Mesenchymal stem cell (in vitro differentiated cells and primary cell): ENCODE data around the gene ZBED4.

Experiments
- DNase-seq: peaks from one replicate; pipeline ENCODE4 v3.0.0-alpha.2; 2013
- H2AFZ ChIP-seq: one replicate; pipeline ENCODE4 v1.6.1; 2013; ENCODE audit warnings: low read depth, mild to moderate bottlenecking, control low read depth, inconsistent platforms, low read length, moderate library complexity
- H2AK5ac ChIP-seq: 2 replicates; pipeline ENCODE4 v1.6.1; 2013; ENCODE audit warnings: low read length, moderate library complexity, mild to moderate bottlenecking, inconsistent platforms; ENCODE audit not compliant: severe bottlenecking
- H2BK120ac ChIP-seq: one replicate; pipeline ENCODE4 v1.6.1; 2013; ENCODE audit warnings: low read depth, mild to moderate bottlenecking, inconsistent platforms, low read length, moderate library complexity
- H2BK12ac ChIP-seq, 2 experiments: one replicate each; pipeline ENCODE4 v1.6.1; 2013; ENCODE audit warnings: inconsistent platforms in 2 of 2, low read length in 2 of 2, mild to moderate bottlenecking in 2 of 2, moderate library complexity in 2 of 2, control low read depth in 1 of 2
- H2BK15ac ChIP-seq: one replicate; pipeline ENCODE4 v1.6.1; 2013; ENCODE audit warnings: mild to moderate bottlenecking, low read depth, inconsistent platforms; ENCODE audit not compliant: poor library complexity, severe bottlenecking
- H2BK5ac ChIP-seq: 2 replicates; pipeline ENCODE4 v1.6.1; 2013; ENCODE audit warnings: low read depth, mild to moderate bottlenecking, low read length, control low read depth, inconsistent platforms; ENCODE audit not compliant: poor library complexity, severe bottlenecking
- H3K14ac ChIP-seq, 2 experiments: one replicate each; pipeline ENCODE4 v1.6.1; 2013; ENCODE audit warnings: inconsistent platforms in 2 of 2, low read length in 2 of 2, control low read depth in 1 of 2, mild to moderate bottlenecking in 1 of 2, moderate library complexity in 1 of 2
- H3K18ac ChIP-seq, 2 experiments: one replicate each; pipeline ENCODE4 v1.6.1; 2013; ENCODE audit warnings: inconsistent platforms in 2 of 2, low read length in 2 of 2, control low read depth in 1 of 2, low read depth in 1 of 2, mild to moderate bottlenecking in 1 of 2
- H3K23ac ChIP-seq, 2 experiments: one replicate each; pipeline ENCODE4 v1.6.1; 2013; ENCODE audit warnings: inconsistent platforms in 2 of 2, low read length in 2 of 2, mild to moderate bottlenecking in 2 of 2, moderate library complexity in 2 of 2, control low read depth in 1 of 2
- H3K27ac ChIP-seq: 2 replicates; pipeline ENCODE4 v1.5.1; 2013; ENCODE audit warnings: mild to moderate bottlenecking, moderate library complexity, low read length, control low read depth, inconsistent platforms; ENCODE audit not compliant: poor library complexity, severe bottlenecking
- H3K27me3 ChIP-seq, 2 experiments: 2 replicates each; pipeline versions ENCODE4 v1.6.1 to v1.7.0; 2013; ENCODE audit warnings: low read length in 2 of 2, mild to moderate bottlenecking in 2 of 2, moderate library complexity in 2 of 2, control low read depth in 1 of 2, inconsistent platforms in 1 of 2; ENCODE audit not compliant: control insufficient read depth in 1 of 2, insufficient read depth in 1 of 2
- H3K36me3 ChIP-seq, 2 experiments: 2 replicates each; pipeline versions ENCODE4 v1.6.1 to v1.7.0; 2013; ENCODE audit warnings: low read length in 2 of 2, control low read depth in 1 of 2, inconsistent platforms in 1 of 2, low read depth in 1 of 2, mild to moderate bottlenecking in 1 of 2; ENCODE audit not compliant: insufficient read depth in 2 of 2, control insufficient read depth in 1 of 2
- H3K4ac ChIP-seq, 2 experiments: one replicate each; pipeline ENCODE4 v1.6.1; 2013; ENCODE audit warnings: inconsistent platforms in 2 of 2, low read length in 2 of 2, mild to moderate bottlenecking in 2 of 2, moderate library complexity in 2 of 2, control low read depth in 1 of 2, low read depth in 1 of 2
- H3K4me1 ChIP-seq: 2 replicates; pipeline ENCODE4 v1.6.1; 2013; ENCODE audit warnings: low read depth, low read length, control low read depth; ENCODE audit not compliant: control insufficient read depth, insufficient read depth
- H3K4me2 ChIP-seq: 2 replicates; pipeline ENCODE4 v1.6.1; 2013; ENCODE audit warnings: low read length, mild to moderate bottlenecking, inconsistent platforms; ENCODE audit not compliant: poor library complexity, severe bottlenecking
- H3K4me3 ChIP-seq, 2 experiments: 2 replicates each; pipeline versions ENCODE4 v1.5.1 to v1.7.0; 2013; ENCODE audit warnings: low read length in 2 of 2, mild to moderate bottlenecking in 2 of 2, control low read depth in 1 of 2, low read depth in 1 of 2; ENCODE audit not compliant: insufficient read depth in 1 of 2
- H3K79me1 ChIP-seq: replicated peaks from 2 replicates; pipeline ENCODE4 v1.6.1; 2013; ENCODE audit warnings: mild to moderate bottlenecking, control low read depth, low read length, inconsistent platforms; ENCODE audit not compliant: poor library complexity, severe bottlenecking
- H3K9ac ChIP-seq: 2 replicates; pipeline ENCODE4 v1.7.0; 2013; ENCODE audit warnings: mild to moderate bottlenecking, low read length, moderate library complexity
- H3K9me3 ChIP-seq: 2 replicates; pipeline ENCODE4 v1.7.0; 2013; ENCODE audit warnings: mild to moderate bottlenecking, low read length; ENCODE audit not compliant: control insufficient read depth
- H4K8ac ChIP-seq: one replicate; pipeline ENCODE4 v1.6.1; 2013; ENCODE audit warnings: inconsistent platforms, mild to moderate bottlenecking, low read length, moderate library complexity
- H4K91ac ChIP-seq: one replicate; pipeline ENCODE4 v1.6.1; 2013; ENCODE audit warnings: mild to moderate bottlenecking, low read length, inconsistent platforms
- WGBS: methylation state at CpG from one replicate; pipeline ENCODE4 v1.1.7; 2013; ENCODE audit warnings: mixed read lengths; 5-methylcytosine and 5-hydroxymethylcytosine counted together

ZBED4 gene

GRCh38 chr22:49867303-49868265 is 13.9 kb downstream of the ZBED4 start:
- Histone ChIP-seq H2AFZ (no peak overlapping the region), H3K9ac (no peak overlapping the region), H4K8ac (no peak overlapping the region), H3K23ac (no peak overlapping the region), H2BK120ac (no peak overlapping the region), H3K27ac (no peak overlapping the region), H2BK15ac (no peak overlapping the region), H4K91ac (no peak overlapping the region), H3K27me3 (no peaks in the 10 kb centered on the region), H3K4me3 (no peak overlapping the region), H3K4me1 (no peaks in the 10 kb centered on the region), H3K18ac (no peak overlapping the region), H2BK5ac (no peak overlapping the region), H3K4ac (no peak overlapping the region), H3K9me3 (peaks cover 39% of the 10 kb centered on the region), H3K4me2 (no peak overlapping the region), H3K79me1 (peaks cover 22% of the 10 kb centered on the region), H3K36me3 (peaks cover 7 to 21% of the 10 kb centered on the region in 2 experiments), H2AK5ac (no peak overlapping the region), H3K14ac (no peak overlapping the region), H2BK12ac (no peak overlapping the region)
- 97% methylated on average over 17 of the region's 18 CpGs for WGBS
- no peak for DNase-seq

- Histone ChIP-seq H3K27me3 (no peaks in the 10 kb centered on the region), H3K27ac (no peak overlapping the region), H3K36me3 (peaks cover 11 to 21% of the 10 kb centered on the region in 2 experiments), H2BK5ac (no peak overlapping the region), H2AK5ac (no peak overlapping the region), H2BK15ac (no peak overlapping the region), H4K8ac (no peak overlapping the region), H2BK120ac (no peak overlapping the region), H3K4me1 (no peaks in the 10 kb centered on the region), H3K79me1 (peaks cover 28% of the 10 kb centered on the region), H3K4me2 (no peak overlapping the region), H3K4me3 (no peak overlapping the region), H3K23ac (no peak overlapping the region), H3K18ac (no peak overlapping the region), H2BK12ac (no peak overlapping the region), H3K4ac (no peak overlapping the region), H4K91ac (no peak overlapping the region), H3K9me3 (peaks cover 39% of the 10 kb centered on the region), H3K14ac (no peak overlapping the region), H2AFZ (no peak overlapping the region), H3K9ac (no peak overlapping the region)
- WGBS, result 96% methylated on average over 15 of the region's 17 CpGs
- no peak for DNase-seq
Observed at GRCh38 chr22:49869086-49869830, 15.6 kb downstream of the ZBED4 start.

GRCh38 chr22:49869845-49870712 is 16.4 kb downstream of the ZBED4 start:
- Histone ChIP-seq H3K27me3 (no peaks in the 10 kb centered on the region), H2BK120ac (no peak overlapping the region), H3K4me2 (no peak overlapping the region), H3K9ac (no peak overlapping the region), H3K36me3 (peaks cover 11 to 18% of the 10 kb centered on the region in 2 experiments), H2AK5ac (no peak overlapping the region), H3K79me1 (peaks cover 25% of the 10 kb centered on the region), H2AFZ (no peak overlapping the region), H3K23ac (no peak overlapping the region), H3K4me3 (no peak overlapping the region), H3K4me1 (no peaks in the 10 kb centered on the region), H2BK5ac (no peak overlapping the region), H2BK12ac (no peak overlapping the region), H3K14ac (no peak overlapping the region), H3K27ac (no peak overlapping the region), H4K8ac (no peak overlapping the region), H3K4ac (no peak overlapping the region), H4K91ac (no peak overlapping the region), H3K18ac (no peak overlapping the region), H2BK15ac (no peak overlapping the region), H3K9me3 (peaks cover 39% of the 10 kb centered on the region)
- no peak for DNase-seq
- WGBS, result 96% methylated on average over 13 of the region's 14 CpGs
